ENCODE results near the gene TMEM198. TPM values are rescaled to one million over a fixed set of nuclear protein-coding genes. Genes with fewer than 3 reads are reported as not detected.

Gene TMEM198
- 1.3 and 1.4 TPM in 2 replicates for total RNA-seq

GRCh38 chr2:219543596-219544358, at the start of gene TMEM198, which contains the start of gene CHPF:
TMEM198 (plus strand) TSS chr2:219544028; CDS start chr2:219544728, 700 bp downstream.
CHPF (minus strand) TSS chr2:219543809; CDS start chr2:219543538, 271 bp downstream.

GRCh38 chr2:219498280-219499057, 45.4 kb upstream of the TMEM198 start, which contains the start of gene GMPPA:
GMPPA (plus strand) TSS chr2:219498891; CDS start chr2:219499976, 1,085 bp downstream.

GRCh38 chr2:219514196-219514761, 29.5 kb upstream of the TMEM198 start, which contains the start of gene ASIC4:
ASIC4 (plus strand) TSS chr2:219514482; CDS start chr2:219514725, 243 bp downstream.

GRCh38 chr2:219571311-219572236, 27.7 kb downstream of the TMEM198 start, which contains the start of gene OBSL1:
OBSL1 (minus strand) TSS chr2:219571539; CDS start chr2:219571232, 307 bp downstream.

GRCh38 chr2:219572237-219573001, 28.6 kb downstream of the TMEM198 start, which contains the start of gene INHA:
INHA (plus strand) TSS chr2:219572310; CDS start chr2:219572375, 65 bp downstream.

GRCh38 chr2:219597552-219598307, 53.9 kb downstream of the TMEM198 start, which contains the start of gene STK11IP:
STK11IP (plus strand) TSS chr2:219597857; CDS start chr2:219598120, 263 bp downstream.

Other genes starting within 250 kb of the TMEM198 start
- gene PTPRN, start 234.6 kb upstream of the TMEM198 start, total RNA-seq, result 23.5 and 45.4 TPM in 2 replicates
- gene RESP18, start 211.3 kb upstream of the TMEM198 start, total RNA-seq, result not detected in 2 replicates
- 68.5 and 91.9 TPM in 2 replicates for gene DNPEP, start 156.1 kb upstream of the TMEM198 start, total RNA-seq
- 1.1 and 3.0 TPM in 2 replicates for gene DES, start 125.7 kb upstream of the TMEM198 start, total RNA-seq
- 45.7 and 87.2 TPM in 2 replicates for gene SPEG, start 109.2 kb upstream of the TMEM198 start, total RNA-seq
- 60.6 and 64.6 TPM in 2 replicates for gene GMPPA, start 45.1 kb upstream of the TMEM198 start, total RNA-seq
- 0.39 and 0.46 TPM in 2 replicates for gene ASIC4, start 29.5 kb upstream of the TMEM198 start, total RNA-seq
- gene CHPF, start 219 bp upstream of the TMEM198 start, total RNA-seq, result 341 and 462 TPM in 2 replicates
- 57.9 and 64.4 TPM in 2 replicates for gene OBSL1, start 27.5 kb downstream of the TMEM198 start, total RNA-seq
- gene INHA, start 28.3 kb downstream of the TMEM198 start, total RNA-seq, result 0.26 and 0.43 TPM in 2 replicates
- 13.2 and 18.0 TPM in 2 replicates for gene STK11IP, start 53.8 kb downstream of the TMEM198 start, total RNA-seq
- gene SLC4A3, start 83.6 kb downstream of the TMEM198 start, total RNA-seq, result 4.0 and 7.0 TPM in 2 replicates

Measured in smooth muscle cell of the pulmonary artery (primary cell).